Measurements from ENCODE around the gene LSM12.

- TF ChIP-seq CTCF (conservative IDR thresholded peaks at IDR 0.05; ENCODE audit: low read depth, low read length) (no peak), EZH2 (IDR thresholded peaks at IDR 0.05; ENCODE audit: borderline replicate concordance, low read depth, low read length, poor library complexity, severe bottlenecking) (no peak)
Measured at GRCh38 chr17:44023545-44024270, 42.8 kb downstream of the LSM12 start.
